K562 (cell line): Measurements from ENCODE around the gene DNAI7. TPM values are rescaled to one million over a fixed set of nuclear protein-coding genes. Genes with fewer than 3 reads are reported as not detected.

Experiments
- ATAC-seq: fragments of 200-7000 bp; cut with Tn5 transposase; 3 replicates; pipeline ENCODE4 v1.9.1; 2020; ENCODE audit warnings: moderate library complexity
- BruUV-seq: library from RNA; stranded (reverse); fragments of 400-500 nt; replicated peaks from 2 replicates; lab custom pipeline; 2021; lab: Mats Ljungman, UMichigan
- CTCF ChIA-PET: fragments of 300-600 bp; formaldehyde crosslinking; extraction: SDS; loops from one replicate; lab custom pipeline; 2021; ENCODE audit warnings: low intra/inter-chr PET ratio; lab: Yijun Ruan, JAX
- POLR2A ChIA-PET: fragments of 300-600, 350-650 bp; sonication (Branson Sonifier 250); formaldehyde crosslinking; extraction: SDS; loops from one replicate; lab custom pipeline; 2021; ENCODE audit warnings: antibody characterized with exemption, inconsistent platforms; lab: Yijun Ruan, JAX
- DNase-seq, 4 experiments: peaks; one replicate each; pipeline versions ENCODE4 v3.0.0 to v3.0.0-alpha.2; 2011 to 2018; ENCODE audit warnings: low spot score in 3 of 4, mixed read lengths in 3 of 4; ENCODE audit errors: extremely low read depth in 1 of 4
- FAIRE-seq: peaks from 2 replicates; lab custom pipeline; 2011; peaks lifted over from hg19 to GRCh38; lab: Jason Lieb, UNC
- H2AFZ ChIP-seq: 2 replicates; pipeline ENCODE4 v1.6.0; 2011; ENCODE audit warnings: low read depth, low read length, control low read depth, inconsistent platforms
- H3K27ac ChIP-seq: fragments of 200-600 bp; 3 replicates; pipeline ENCODE4 v1.8.0; 2011; ENCODE audit warnings: low read depth, mild to moderate bottlenecking, control low read depth, inconsistent platforms, low read length, moderate library complexity, mixed read lengths; ENCODE audit errors: extremely low read depth
- H3K27me3 ChIP-seq, 2 experiments: fragments of 300-600 bp in 1 of 2; 2 replicates in 1 of 2; 3 replicates in 1 of 2; pipeline versions ENCODE4 v1.6.0 to v1.8.0; 2011; ENCODE audit warnings: inconsistent platforms in 2 of 2, low read length in 2 of 2, mild to moderate bottlenecking in 1 of 2, mixed read lengths in 1 of 2, moderate library complexity in 1 of 2; ENCODE audit not compliant: control insufficient read depth in 2 of 2, insufficient read depth in 2 of 2
- H3K36me3 ChIP-seq: fragments of 300-600 bp; 3 replicates; pipeline ENCODE4 v1.8.0; 2011; ENCODE audit warnings: mild to moderate bottlenecking, low read length, inconsistent platforms; ENCODE audit not compliant: control insufficient read depth, insufficient read depth
- H3K4me1 ChIP-seq, 2 experiments: fragments of 200-600 bp in 1 of 2; replicated peaks in 1 of 2; 2 replicates in 1 of 2; 3 replicates in 1 of 2; pipeline versions ENCODE4 v1.5.1 to v1.8.0; 2011; ENCODE audit warnings: inconsistent platforms in 2 of 2, low read length in 2 of 2, mild to moderate bottlenecking in 1 of 2, mixed read lengths in 1 of 2, moderate library complexity in 1 of 2; ENCODE audit not compliant: control insufficient read depth in 2 of 2, insufficient read depth in 2 of 2
- H3K4me2 ChIP-seq: 2 replicates; pipeline ENCODE4 v1.6.1; 2011; ENCODE audit warnings: low read length, control low read depth, inconsistent platforms, mixed read lengths; ENCODE audit not compliant: insufficient read depth
- H3K4me3 ChIP-seq: fragments of 200-600 bp; sonication (generic), shearing (Covaris generic); 2 replicates; pipeline ENCODE4 v1.5.1; 2016; ENCODE audit warnings: control low read depth, inconsistent platforms
- H3K79me2 ChIP-seq: fragments of 200-600 bp; 3 replicates; pipeline ENCODE4 v1.8.0; 2011; ENCODE audit warnings: low read length, inconsistent platforms; ENCODE audit not compliant: control insufficient read depth, insufficient read depth
- H3K9ac ChIP-seq, 2 experiments: 2 replicates each; pipeline versions ENCODE4 v1.6.0 to v1.6.1; 2011; ENCODE audit warnings: low read depth in 2 of 2, low read length in 2 of 2, control low read depth in 1 of 2, inconsistent platforms in 1 of 2, mild to moderate bottlenecking in 1 of 2, mixed read lengths in 1 of 2; ENCODE audit not compliant: insufficient read depth in 1 of 2
- H3K9me1 ChIP-seq: one replicate; pipeline ENCODE4 v1.6.0; 2011; ENCODE audit warnings: inconsistent platforms, mild to moderate bottlenecking, low read length, moderate library complexity; ENCODE audit not compliant: control insufficient read depth, insufficient read depth
- H3K9me3 ChIP-seq: replicated peaks from 2 replicates; pipeline ENCODE4 v1.5.1; 2011; ENCODE audit warnings: low read depth, low read length, inconsistent platforms; ENCODE audit not compliant: control insufficient read depth, insufficient read depth
- H4K20me1 ChIP-seq: replicated peaks from 2 replicates; pipeline ENCODE4 v1.6.1; 2011; ENCODE audit warnings: low read length, inconsistent platforms, mixed read lengths; ENCODE audit not compliant: control insufficient read depth, insufficient read depth
- ARID3B ChIP-seq: fragments of 250-450 bp; sonication (Bioruptor Pico); IDR thresholded peaks from 2 replicates; pipeline ENCODE4 v1.4.0; 2020; ENCODE audit warnings: borderline replicate concordance
- BRD9 ChIP-seq: fragments of 450-650 bp; IDR thresholded peaks from 2 replicates; pipeline ENCODE4 v1.6.1; 2018; ENCODE audit warnings: low read depth; ENCODE audit not compliant: partially characterized antibody
- COPS2 ChIP-seq: fragments of 450-650 bp; conservative IDR thresholded peaks from 2 replicates; pipeline ENCODE4 v1.6.1; 2016; ENCODE audit warnings: mild to moderate bottlenecking, moderate library complexity
- E2F1 ChIP-seq: sonication (generic); formaldehyde crosslinking; IDR thresholded peaks from 2 replicates; pipeline ENCODE4 v1.8.1; 2023; ENCODE audit warnings: mild to moderate bottlenecking, missing genetic modification reagents, moderate library complexity
- MCM2 ChIP-seq: fragments of 450-650 bp; IDR thresholded peaks from 2 replicates; pipeline ENCODE4 v1.6.1; 2017; ENCODE audit warnings: low read depth, mild to moderate bottlenecking
- NRF1 ChIP-seq, 2 experiments: fragments of 450-650 bp; IDR thresholded peaks in 1 of 2; conservative IDR thresholded peaks in 1 of 2; 2 replicates each; pipeline ENCODE4 v1.6.1; 2014; ENCODE audit warnings: mild to moderate bottlenecking in 2 of 2
- SMAD2 ChIP-seq: fragments of 150-350 bp; IDR thresholded peaks from 2 replicates; pipeline ENCODE4 v1.6.1; 2014; ENCODE audit warnings: low read depth, mild to moderate bottlenecking, low read length
- TFAM ChIP-seq: fragments of 250-450 bp; sonication (Bioruptor Pico); conservative IDR thresholded peaks from 2 replicates; pipeline ENCODE4 v1.5.0; 2021; ENCODE audit warnings: mild to moderate bottlenecking, moderate library complexity
- ZNF263 ChIP-seq: sonication (generic); formaldehyde crosslinking; IDR thresholded peaks from 2 replicates; pipeline ENCODE4 v1.8.0; 2022; ENCODE audit warnings: mild to moderate bottlenecking, missing genetic modification reagents, borderline replicate concordance
- ZNF512 ChIP-seq: IDR thresholded peaks from 2 replicates; pipeline ENCODE4 v1.6.1; 2016; ENCODE audit warnings: missing genetic modification characterization, missing compliant biosample characterization
- WGBS: fragments of 100-300 bp; shearing (Covaris generic); methylation state at CpG from one replicate; pipeline ENCODE4 v1.1.6; 2016; ENCODE audit warnings: low coverage, mixed read lengths; ENCODE audit not compliant: insufficient coverage; ENCODE audit errors: missing lambda C conversion rate; 5-methylcytosine and 5-hydroxymethylcytosine counted together
- in situ Hi-C: fragments of 300-500 bp; cut with MboI; formaldehyde crosslinking; loops from 4 replicates; pipeline ENCODE4 v1.15.0; 2018; ENCODE audit warnings: inconsistent platforms, mixed read lengths
- intact Hi-C: fragments of 100-400 bp; cut with micrococcal nuclease; formaldehyde crosslinking; loops from 2 replicates; pipeline ENCODE4 v1.14.2; 2022
- polyA plus RNA-seq, 8 experiments: library from polyadenylated mRNA; depleted of rRNA in 4 of 8; stranded (reverse) in 5 of 8; unstranded in 3 of 8; fragments of >200 nt; fragmentation: Nextera tagmentation in 2 of 8; fragmentation: Illumina TruSeq in 1 of 8; extraction: Ambion mirVana in 2 of 8; extraction: Trizol in 1 of 8; gene quantifications; 2 replicates each; pipeline versions ENCODE4 v1.2.1 to v1.2.3, GENCODE V29; 2011 to 2014; ENCODE audit warnings: inconsistent platforms in 1 of 8, missing spikeins in 1 of 8
- total RNA-seq, 7 experiments: library from RNA; depleted of rRNA in 6 of 7; stranded (reverse); fragments of >200 nt in 6 of 7; fragmentation: Illumina TruSeq in 2 of 7; extraction: Trizol in 2 of 7; gene quantifications; 2 replicates each; pipeline versions ENCODE4 v1.2.1 to v1.2.3, GENCODE V29; 2011 to 2021; ENCODE audit warnings: low replicate concordance in 1 of 7
- TF ChIP-seq, protein P1 (sequence below): fragments of 450-650 bp; IDR thresholded peaks from 2 replicates; pipeline ENCODE4 v1.6.1; 2018; ENCODE audit not compliant: partially characterized antibody
- TF ChIP-seq, protein P2 (sequence below): fragments of 450-650 bp; IDR thresholded peaks from 2 replicates; pipeline ENCODE4 v1.7.0; 2016; ENCODE audit warnings: borderline replicate concordance

DNAI7 gene
- total and polyA plus RNA-seq, 9 of the 15 experiments (the other 6 are each of a cell fraction or from before 2014, with no cell fraction given), result 0.06 to 0.76 (median 0.17) TPM; not detected in 1

GRCh38 chr12:25156061-25156460, 38.9 kb downstream of the DNAI7 start:
- intact Hi-C loops (no loop called here), in situ Hi-C loops (no loop called here)
- no peak for DNase-seq
- H3K79me2 ChIP-seq, result no peaks in the 10 kb centered on the region
- no peaks in the 10 kb centered on the region for H3K9me3 ChIP-seq
- no peak overlapping the region for H3K9ac ChIP-seq
- no peak for FAIRE-seq
- no peaks in the 10 kb centered on the region for H3K27me3 ChIP-seq
- no peaks in the 10 kb centered on the region for H3K36me3 ChIP-seq
- POLR2A ChIA-PET, result no interaction called here
- no peak for ATAC-seq
- TF ChIP-seq TFAM (CRISPR knock-in tag) (no peak), ZNF512 (tag) (no peak), COPS2 (no peak), E2F1 (no peak), SMAD2 (no peak), ARID3B (CRISPR knock-in tag) (no peak), ZNF263 (CRISPR knock-in tag) (no peak), NRF1 (conservative IDR thresholded peaks at IDR 0.05 in 1 of 2, IDR thresholded peaks at IDR 0.05 in 1 of 2) (no peak), BRD9 (no peak), MCM2 (no peak)
- TF ChIP-seq, protein P1, sequence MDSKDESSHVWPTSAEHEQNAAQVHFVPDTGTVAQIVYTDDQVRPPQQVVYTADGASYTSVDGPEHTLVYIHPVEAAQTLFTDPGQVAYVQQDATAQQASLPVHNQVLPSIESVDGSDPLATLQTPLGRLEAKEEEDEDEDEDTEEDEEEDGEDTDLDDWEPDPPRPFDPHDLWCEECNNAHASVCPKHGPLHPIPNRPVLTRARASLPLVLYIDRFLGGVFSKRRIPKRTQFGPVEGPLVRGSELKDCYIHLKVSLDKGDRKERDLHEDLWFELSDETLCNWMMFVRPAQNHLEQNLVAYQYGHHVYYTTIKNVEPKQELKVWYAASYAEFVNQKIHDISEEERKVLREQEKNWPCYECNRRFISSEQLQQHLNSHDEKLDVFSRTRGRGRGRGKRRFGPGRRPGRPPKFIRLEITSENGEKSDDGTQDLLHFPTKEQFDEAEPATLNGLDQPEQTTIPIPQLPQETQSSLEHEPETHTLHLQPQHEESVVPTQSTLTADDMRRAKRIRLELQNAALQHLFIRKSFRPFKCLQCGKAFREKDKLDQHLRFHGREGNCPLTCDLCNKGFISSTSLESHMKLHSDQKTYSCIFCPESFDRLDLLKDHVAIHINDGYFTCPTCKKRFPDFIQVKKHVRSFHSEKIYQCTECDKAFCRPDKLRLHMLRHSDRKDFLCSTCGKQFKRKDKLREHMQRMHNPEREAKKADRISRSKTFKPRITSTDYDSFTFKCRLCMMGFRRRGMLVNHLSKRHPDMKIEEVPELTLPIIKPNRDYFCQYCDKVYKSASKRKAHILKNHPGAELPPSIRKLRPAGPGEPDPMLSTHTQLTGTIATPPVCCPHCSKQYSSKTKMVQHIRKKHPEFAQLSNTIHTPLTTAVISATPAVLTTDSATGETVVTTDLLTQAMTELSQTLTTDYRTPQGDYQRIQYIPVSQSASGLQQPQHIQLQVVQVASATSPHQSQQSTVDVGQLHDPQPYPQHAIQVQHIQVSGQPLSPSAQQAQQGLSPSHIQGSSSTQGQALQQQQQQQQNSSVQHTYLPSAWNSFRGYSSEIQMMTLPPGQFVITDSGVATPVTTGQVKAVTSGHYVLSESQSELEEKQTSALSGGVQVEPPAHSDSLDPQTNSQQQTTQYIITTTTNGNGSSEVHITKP, result no peak
- TF ChIP-seq, protein P2, sequence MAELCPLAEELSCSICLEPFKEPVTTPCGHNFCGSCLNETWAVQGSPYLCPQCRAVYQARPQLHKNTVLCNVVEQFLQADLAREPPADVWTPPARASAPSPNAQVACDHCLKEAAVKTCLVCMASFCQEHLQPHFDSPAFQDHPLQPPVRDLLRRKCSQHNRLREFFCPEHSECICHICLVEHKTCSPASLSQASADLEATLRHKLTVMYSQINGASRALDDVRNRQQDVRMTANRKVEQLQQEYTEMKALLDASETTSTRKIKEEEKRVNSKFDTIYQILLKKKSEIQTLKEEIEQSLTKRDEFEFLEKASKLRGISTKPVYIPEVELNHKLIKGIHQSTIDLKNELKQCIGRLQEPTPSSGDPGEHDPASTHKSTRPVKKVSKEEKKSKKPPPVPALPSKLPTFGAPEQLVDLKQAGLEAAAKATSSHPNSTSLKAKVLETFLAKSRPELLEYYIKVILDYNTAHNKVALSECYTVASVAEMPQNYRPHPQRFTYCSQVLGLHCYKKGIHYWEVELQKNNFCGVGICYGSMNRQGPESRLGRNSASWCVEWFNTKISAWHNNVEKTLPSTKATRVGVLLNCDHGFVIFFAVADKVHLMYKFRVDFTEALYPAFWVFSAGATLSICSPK, result no peak
- H3K9me1 ChIP-seq, result no peaks in the 10 kb centered on the region
- WGBS, result 44% methylated on average over 4 of the region's 4 CpGs
- no peak overlapping the region for H2AFZ ChIP-seq
- H3K4me1 ChIP-seq, result no peaks in the 10 kb centered on the region
- CTCF ChIA-PET, result interaction anchor here (2.0 kb wide), 1 partner anchor 164 kb away, joined by 7 read pairs; no protein-coding TSS in a partner anchor
- no peaks in the 10 kb centered on the region for H4K20me1 ChIP-seq
- no peak overlapping the region for H3K4me3 ChIP-seq
- BruUV-seq, result no TSS peak
- H3K27ac ChIP-seq, result no peak overlapping the region
- no peak overlapping the region for H3K4me2 ChIP-seq
